Neural progenitor cell (in vitro differentiated cells): Measurements from ENCODE around the gene EPSTI1.

ENCODE experiments used
- CTCF ChIP-seq: fragments of 200-600 bp; sonication (generic); IDR thresholded peaks from 2 replicates; pipeline ENCODE4 v1.5.1; 2017; ENCODE audit warnings: antibody characterized with exemption, mild to moderate bottlenecking
- EZH2 ChIP-seq: fragments of 200-600 bp; sonication (generic); IDR thresholded peaks from 2 replicates; pipeline ENCODE4 v1.6.1; 2017; ENCODE audit warnings: antibody characterized with exemption, mild to moderate bottlenecking, moderate library complexity

GRCh38 chr13:42984026-42984425 is 8.0 kb downstream of the EPSTI1 start:
- TF ChIP-seq CTCF (no peak), EZH2 (no peak)
